Stimulated activated naive CD8-positive, alpha-beta T cell treated with anti-CD3 and anti-CD28 coated beads, Interleukin-15, Interleukin-2, amounts not matched to agents 100 U/mL and 50 U/mL, for 24 hours (primary cell): ENCODE measurements around the gene TMCC1.
A peak's percentile ranks its signal among the peaks of the same experiment; 100 is the strongest.
"Not testable (repeated sequence)": the region's sequence is repeated elsewhere in the genome, so short reads cannot be mapped to it uniquely, and the experiment has no call there.

Experiments used
- ATAC-seq: fragments of 150-1000 bp; cut with Tn5 transposase; one replicate; pipeline ENCODE4 v1.10.0; 2021
- DNase-seq: peaks from one replicate; pipeline ENCODE4 v3.0.0; 2021

Gene TMCC1

GRCh38 chr3:129893581-129894070 lies at the start of gene TMCC1:
TSS of gene TMCC1 (minus strand) at chr3:129893711.
- peak; percentile 94 for ATAC-seq

GRCh38 chr3:129943020-129943419 lies 49.5 kb upstream of the TMCC1 start:
- DNase-seq (no peak), ATAC-seq (no peak)

More at GRCh38 chr3:129893581-129894070, at the start of gene TMCC1:
- peak; percentile 88 for DNase-seq

- DNase-seq (peak; percentile 55), ATAC-seq (peak; percentile 47)
Measured at GRCh38 chr3:129942296-129942695, 48.8 kb upstream of the TMCC1 start.

GRCh38 chr3:129940086-129940485 lies 46.6 kb upstream of the TMCC1 start:
- no peak for ATAC-seq
- DNase-seq: no peak

- no peak for DNase-seq
- no peak for ATAC-seq
Measured at GRCh38 chr3:129938140-129938930, 44.8 kb upstream of the TMCC1 start.

- ATAC-seq: no peak
Measured at GRCh38 chr3:129937717-129938116, 44.2 kb upstream of the TMCC1 start.

GRCh38 chr3:129936757-129937156 lies 43.2 kb upstream of the TMCC1 start:
- DNase-seq: no peak

More at GRCh38 chr3:129937717-129938116, 44.2 kb upstream of the TMCC1 start:
- no peak for DNase-seq

GRCh38 chr3:129934234-129935123 lies 41.0 kb upstream of the TMCC1 start:
- DNase-seq (peak; percentile 13), ATAC-seq (no peak)

More at GRCh38 chr3:129936757-129937156, 43.2 kb upstream of the TMCC1 start:
- ATAC-seq: peak; percentile 20

- ATAC-seq: no peak
- no peak for DNase-seq
Measured at GRCh38 chr3:129933471-129933870, 40.0 kb upstream of the TMCC1 start.

GRCh38 chr3:129929383-129929782 lies 35.9 kb upstream of the TMCC1 start:
- ATAC-seq (no peak), DNase-seq (no peak)

- no peak for DNase-seq
- ATAC-seq: no peak
Measured at GRCh38 chr3:129927072-129927471, 33.6 kb upstream of the TMCC1 start.

- DNase-seq (no peak), ATAC-seq (no peak)
Measured at GRCh38 chr3:129919806-129920205, 26.3 kb upstream of the TMCC1 start.

GRCh38 chr3:129919357-129919756 lies 25.8 kb upstream of the TMCC1 start:
- no peak for ATAC-seq

GRCh38 chr3:129918461-129918860 lies 24.9 kb upstream of the TMCC1 start:
- no peak for DNase-seq
- no peak for ATAC-seq

More at GRCh38 chr3:129919357-129919756, 25.8 kb upstream of the TMCC1 start:
- no peak for DNase-seq

GRCh38 chr3:129917423-129918007 lies 24.0 kb upstream of the TMCC1 start:
- DNase-seq: no peak
- no peak for ATAC-seq

- no peak for DNase-seq
- no peak for ATAC-seq
Measured at GRCh38 chr3:129913618-129914017, 20.1 kb upstream of the TMCC1 start.

- DNase-seq: no peak
- ATAC-seq: no peak
Measured at GRCh38 chr3:129911261-129911861, 17.9 kb upstream of the TMCC1 start.

GRCh38 chr3:129909235-129909634 lies 15.7 kb upstream of the TMCC1 start:
- not testable (repeated sequence) for DNase-seq, ATAC-seq

- no peak for DNase-seq
- no peak for ATAC-seq
Measured at GRCh38 chr3:129908417-129908816, 14.9 kb upstream of the TMCC1 start.

- DNase-seq: not testable (repeated sequence)
Measured at GRCh38 chr3:129901272-129901671, 7.8 kb upstream of the TMCC1 start.

GRCh38 chr3:129897026-129897425 lies 3.5 kb upstream of the TMCC1 start:
- no peak for ATAC-seq
- no peak for DNase-seq

More at GRCh38 chr3:129901272-129901671, 7.8 kb upstream of the TMCC1 start:
- ATAC-seq: not testable (repeated sequence)
